ENCODE results near the gene CSTF2T. TPM values are rescaled to one million over a fixed set of nuclear protein-coding genes. Genes with fewer than 3 reads are reported as not detected.

Gene CSTF2T
- total RNA-seq, 4 donors from 2014 or later, result 18.4 to 41.7 (median 23.3) TPM

- no peak for DNase-seq
- Histone ChIP-seq H3K4me3 (no peak overlapping the region), H3K9me3 (no peaks in the 10 kb centered on the region), H3K4me1 (peaks cover 5% of the 10 kb centered on the region in 2 donors), H3K27me3 (no peaks in the 10 kb centered on the region), H3K27ac (no peak overlapping the region), H3K36me3 (no peaks in the 10 kb centered on the region)
- TF ChIP-seq POLR2A (IDR thresholded peaks at IDR 0.05), result no peak
- TF ChIP-seq CTCF (IDR thresholded peaks at IDR 0.05), result no peak
- intact Hi-C loops (cut with DNase I; ENCODE audit: low total_unique reads), result no loop called here
Measured at GRCh38 chr10:51687296-51687695, 12.1 kb downstream of the CSTF2T start.

- H3K4me3 ChIP-seq, result no peak overlapping the region
- no peaks in the 10 kb centered on the region for H3K27me3 ChIP-seq
- DNase-seq, result no peak
- intact Hi-C loops (cut with DNase I; ENCODE audit: low total_unique reads), result no loop called here
- no peaks in the 10 kb centered on the region for H3K9me3 ChIP-seq
- peaks cover 5 to 6% of the 10 kb centered on the region in 2 donors for H3K4me1 ChIP-seq
- H3K27ac ChIP-seq, result no peak overlapping the region
- H3K36me3 ChIP-seq, result no peaks in the 10 kb centered on the region
- TF ChIP-seq CTCF (IDR thresholded peaks at IDR 0.05), result no peak
- TF ChIP-seq POLR2A (IDR thresholded peaks at IDR 0.05), result no peak
Measured at GRCh38 chr10:51685768-51686167, 13.6 kb downstream of the CSTF2T start.

- no peak overlapping the region for H3K4me3 ChIP-seq
- H3K27ac ChIP-seq, result no peak overlapping the region
- peaks cover 0 to under 1% of the 10 kb centered on the region in 2 donors for H3K27me3 ChIP-seq
- intact Hi-C loops (cut with DNase I; ENCODE audit: low total_unique reads), result no loop called here
- no peaks in the 10 kb centered on the region for H3K9me3 ChIP-seq
- no peak for TF ChIP-seq CTCF (IDR thresholded peaks at IDR 0.05)
- TF ChIP-seq POLR2A (IDR thresholded peaks at IDR 0.05), result no peak
- no peak for DNase-seq
- H3K4me1 ChIP-seq, result peaks cover 5 to 6% of the 10 kb centered on the region in 2 donors
- H3K36me3 ChIP-seq, result no peaks in the 10 kb centered on the region
Measured at GRCh38 chr10:51683031-51683691, 16.2 kb downstream of the CSTF2T start.

GRCh38 chr10:51679841-51680240 is 19.6 kb downstream of the CSTF2T start:
- DNase-seq, result no peak
- H3K4me1 ChIP-seq, result peaks cover 5 to 6% of the 10 kb centered on the region in 2 donors
- no peaks in the 10 kb centered on the region for H3K9me3 ChIP-seq
- no peaks in the 10 kb centered on the region for H3K36me3 ChIP-seq
- intact Hi-C loops (cut with DNase I; ENCODE audit: low total_unique reads), result no loop called here
- no peak overlapping the region for H3K4me3 ChIP-seq
- H3K27ac ChIP-seq, result no peak overlapping the region
- TF ChIP-seq CTCF (IDR thresholded peaks at IDR 0.05), result no peak
- TF ChIP-seq POLR2A (IDR thresholded peaks at IDR 0.05), result no peak
- peaks cover 0 to 3% of the 10 kb centered on the region in 2 donors for H3K27me3 ChIP-seq

GRCh38 chr10:51675088-51675487 is 24.3 kb downstream of the CSTF2T start:
- Histone ChIP-seq H3K27me3 (peaks cover 0 to 3% of the 10 kb centered on the region in 2 donors), H3K4me3 (no peak overlapping the region), H3K4me1 (no peaks in the 10 kb centered on the region), H3K9me3 (no peaks in the 10 kb centered on the region), H3K36me3 (no peaks in the 10 kb centered on the region), H3K27ac (no peak overlapping the region)
- TF ChIP-seq POLR2A (IDR thresholded peaks at IDR 0.05) (no peak), CTCF (IDR thresholded peaks at IDR 0.05) (no peak)
- no peak for DNase-seq
- intact Hi-C loops (cut with DNase I; ENCODE audit: low total_unique reads), result no loop called here
